Upper lobe of left lung (tissue), 6 donors: ENCODE results near the gene OR1N1. TPM values are rescaled to one million over a fixed set of nuclear protein-coding genes. Genes with fewer than 3 reads are reported as not detected.
"Not testable (repeated sequence)": the region's sequence is repeated elsewhere in the genome, so short reads cannot be mapped to it uniquely, and the experiment has no call there.

ENCODE experiments used
- ATAC-seq, 2 donors: fragments of 200-7000 bp; cut with Tn5 transposase; one replicate each; pipeline ENCODE4 v1.9.1; 2022; ENCODE audit warnings: mild to moderate bottlenecking in 2 of 2, moderate library complexity in 2 of 2; ENCODE audit not compliant: low FRiP score in 2 of 2
- DNase-seq, 2 donors: peaks; one replicate each; pipeline ENCODE4 v3.0.0-alpha.2; 2019 to 2020
- H3K27ac ChIP-seq, 4 donors: fragments of 200-600 bp; sonication (generic); one replicate each; pipeline ENCODE4 v1.5.1; 2016 to 2019
- H3K27me3 ChIP-seq, 4 donors: fragments of 200-600 bp; sonication (generic); one replicate each; pipeline ENCODE4 v1.5.1; 2017 to 2019
- H3K36me3 ChIP-seq, 4 donors: fragments of 200-600 bp; sonication (generic); one replicate each; pipeline ENCODE4 v1.5.1; 2016 to 2019
- H3K4me1 ChIP-seq, 4 donors: fragments of 200-600 bp; sonication (generic); one replicate each; pipeline ENCODE4 v1.5.1; 2018 to 2019
- H3K4me3 ChIP-seq, 4 donors: fragments of 200-600 bp; sonication (generic); one replicate each; pipeline ENCODE4 v1.5.1; 2017 to 2019; ENCODE audit warnings: mild to moderate bottlenecking in 2 of 4, moderate library complexity in 1 of 4
- H3K9me3 ChIP-seq, 4 donors: fragments of 200-600 bp; sonication (generic); one replicate each; pipeline ENCODE4 v1.5.1; 2018 to 2019
- EP300 ChIP-seq, 4 donors: sonication (generic); formaldehyde crosslinking; IDR thresholded peaks; one replicate each; pipeline ENCODE4 v1.5.1; 2017; ENCODE audit warnings: antibody characterized with exemption in 4 of 4, control low read depth in 2 of 4
- POLR2A ChIP-seq, 4 donors: fragments of 450-650 bp; IDR thresholded peaks; one replicate each; pipeline ENCODE4 v1.5.1; 2016 to 2017; ENCODE audit warnings: antibody characterized with exemption in 4 of 4, mild to moderate bottlenecking in 2 of 4
- POLR2AphosphoS5 ChIP-seq, 2 donors: sonication (generic); formaldehyde crosslinking; IDR thresholded peaks; one replicate each; pipeline ENCODE4 v1.5.1; 2017; ENCODE audit warnings: antibody characterized with exemption in 2 of 2
- WGBS, 2 donors: methylation state at CpG; one replicate each; pipeline ENCODE4 v1.1.5; 2017 to 2018; 5-methylcytosine and 5-hydroxymethylcytosine counted together
- total RNA-seq, 6 donors: library from RNA; depleted of rRNA in 4 of 6; stranded (reverse); fragments of >200 nt in 4 of 6; gene quantifications; one replicate each; pipeline versions ENCODE4 v1.1.0 to v1.2.1, GENCODE V29; 2016 to 2021
- TF ChIP-seq, protein P1 (sequence below), 6 experiments: fragments of 450-650 bp in 4 of 6; fragments of 200-600 bp in 2 of 6; sonication (generic) in 2 of 6; IDR thresholded peaks; one replicate each; pipeline ENCODE4 v1.5.1; 2016 to 2019; ENCODE audit warnings: antibody characterized with exemption in 6 of 6
- donor health status: DM: no; HTN: no; CAD: no; lungs with moderate emphysema.
- donor health status: DM: no; HTN: yes; CAD: no; lungs with severe emphysema.

OR1N1 gene
- total RNA-seq, 6 donors from 2014 or later: not detected

GRCh38 chr9:122536134-122536533 is 9.0 kb upstream of the OR1N1 start:
- Histone ChIP-seq H3K36me3 (no peaks in the 10 kb centered on the region), H3K4me1 (no peaks in the 10 kb centered on the region), H3K27me3 (no peaks in the 10 kb centered on the region), H3K27ac (no peak overlapping the region), H3K4me3 (no peak overlapping the region), H3K9me3 (no peaks in the 10 kb centered on the region)
- DNase-seq (no peak), ATAC-seq (no peak)
- TF ChIP-seq EP300 (IDR thresholded peaks at IDR 0.05) (no peak), POLR2AphosphoS5 (IDR thresholded peaks at IDR 0.05) (no peak), POLR2A (IDR thresholded peaks at IDR 0.05) (no peak)
- TF ChIP-seq, protein P1, sequence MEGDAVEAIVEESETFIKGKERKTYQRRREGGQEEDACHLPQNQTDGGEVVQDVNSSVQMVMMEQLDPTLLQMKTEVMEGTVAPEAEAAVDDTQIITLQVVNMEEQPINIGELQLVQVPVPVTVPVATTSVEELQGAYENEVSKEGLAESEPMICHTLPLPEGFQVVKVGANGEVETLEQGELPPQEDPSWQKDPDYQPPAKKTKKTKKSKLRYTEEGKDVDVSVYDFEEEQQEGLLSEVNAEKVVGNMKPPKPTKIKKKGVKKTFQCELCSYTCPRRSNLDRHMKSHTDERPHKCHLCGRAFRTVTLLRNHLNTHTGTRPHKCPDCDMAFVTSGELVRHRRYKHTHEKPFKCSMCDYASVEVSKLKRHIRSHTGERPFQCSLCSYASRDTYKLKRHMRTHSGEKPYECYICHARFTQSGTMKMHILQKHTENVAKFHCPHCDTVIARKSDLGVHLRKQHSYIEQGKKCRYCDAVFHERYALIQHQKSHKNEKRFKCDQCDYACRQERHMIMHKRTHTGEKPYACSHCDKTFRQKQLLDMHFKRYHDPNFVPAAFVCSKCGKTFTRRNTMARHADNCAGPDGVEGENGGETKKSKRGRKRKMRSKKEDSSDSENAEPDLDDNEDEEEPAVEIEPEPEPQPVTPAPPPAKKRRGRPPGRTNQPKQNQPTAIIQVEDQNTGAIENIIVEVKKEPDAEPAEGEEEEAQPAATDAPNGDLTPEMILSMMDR (IDR thresholded peaks at IDR 0.05): no peak
- 97 to 98% methylated on average over 1 of the region's 1 CpG for WGBS, 2 donors

- not testable (repeated sequence) for ATAC-seq, H3K27me3 ChIP-seq, H3K9me3 ChIP-seq, H3K27ac ChIP-seq, DNase-seq, H3K4me1 ChIP-seq, H3K36me3 ChIP-seq, H3K4me3 ChIP-seq
- 56 to 59% methylated on average over 4 of the region's 4 CpGs for WGBS, 2 donors
These were observed 4.1 kb upstream of the OR1N1 start for GRCh38 chr9:122531157-122531556.

- ATAC-seq (no peak), DNase-seq (no peak)
- Histone ChIP-seq H3K4me3 (no peak overlapping the region), H3K27ac (no peak overlapping the region), H3K4me1 (no peaks in the 10 kb centered on the region), H3K9me3 (no peaks in the 10 kb centered on the region), H3K27me3 (no peaks in the 10 kb centered on the region), H3K36me3 (no peaks in the 10 kb centered on the region)
- WGBS, 2 donors: 79 to 85% methylated on average over 10 of the region's 10 CpGs
- TF ChIP-seq, protein P1 (IDR thresholded peaks at IDR 0.05): no peak
- no peak for TF ChIP-seq POLR2A (IDR thresholded peaks at IDR 0.05)
- TF ChIP-seq EP300 (IDR thresholded peaks at IDR 0.05): no peak
- TF ChIP-seq POLR2AphosphoS5 (IDR thresholded peaks at IDR 0.05): no peak
These were observed 491 bp downstream of the OR1N1 start for GRCh38 chr9:122526602-122527001.

DNA sequence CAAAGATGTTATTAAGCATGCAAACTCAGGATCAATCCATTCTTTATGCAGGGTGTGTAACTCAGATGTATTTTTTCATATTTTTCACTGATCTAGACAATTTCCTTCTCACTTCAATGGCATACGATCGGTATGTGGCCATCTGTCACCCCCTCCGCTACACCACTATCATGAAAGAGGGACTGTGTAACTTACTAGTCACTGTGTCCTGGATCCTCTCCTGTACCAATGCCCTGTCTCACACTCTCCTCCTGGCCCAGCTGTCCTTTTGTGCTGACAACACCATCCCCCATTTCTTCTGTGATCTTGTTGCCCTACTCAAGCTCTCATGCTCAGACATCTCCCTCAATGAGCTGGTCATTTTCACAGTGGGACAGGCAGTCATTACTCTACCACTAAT is 7.7 kb downstream of the OR1N1 start:
- no peaks in the 10 kb centered on the region for H3K27me3 ChIP-seq
- H3K4me3 ChIP-seq: no peak overlapping the region
- no peaks in the 10 kb centered on the region for H3K36me3 ChIP-seq
- TF ChIP-seq, protein P1 (IDR thresholded peaks at IDR 0.05): no peak
- TF ChIP-seq POLR2A (IDR thresholded peaks at IDR 0.05): no peak
- no peak for TF ChIP-seq EP300 (IDR thresholded peaks at IDR 0.05)
- no peak for TF ChIP-seq POLR2AphosphoS5 (IDR thresholded peaks at IDR 0.05)
- whole genome bisulfite sequencing, 2 donors: 92 to 93% methylated on average over 3 of the region's 3 CpGs
- no peaks in the 10 kb centered on the region for H3K9me3 ChIP-seq
- no peak for DNase-seq
- no peak overlapping the region for H3K27ac ChIP-seq
- H3K4me1 ChIP-seq: no peaks in the 10 kb centered on the region
- no peak for ATAC-seq

DNA sequence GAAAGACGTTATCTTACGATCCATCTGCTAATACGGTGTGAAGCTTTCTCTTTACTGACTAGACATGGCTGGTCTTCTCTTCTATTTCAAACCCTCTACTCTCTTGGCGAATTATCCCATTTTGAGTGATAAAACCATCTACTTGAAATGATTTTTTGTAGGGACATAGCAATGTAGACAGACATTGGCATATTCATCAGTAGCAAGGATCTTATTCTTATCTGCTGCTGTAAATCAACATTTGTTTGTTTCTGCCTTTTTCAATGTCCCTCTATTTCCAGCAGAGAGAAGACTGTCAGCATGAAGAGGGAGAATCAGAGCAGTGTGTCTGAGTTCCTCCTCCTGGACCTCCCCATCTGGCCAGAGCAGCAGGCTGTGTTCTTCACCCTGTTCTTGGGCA is 8.3 kb downstream of the OR1N1 start, which contains the start of gene OR1J4:
TSS of gene OR1J4 (plus strand) at position 301 of the 400 bp plus-strand sequence. CDS start at position 301, 0 bp downstream.
- TF ChIP-seq, protein P1 (IDR thresholded peaks at IDR 0.05): no peak
- TF ChIP-seq EP300 (IDR thresholded peaks at IDR 0.05) (no peak), POLR2A (IDR thresholded peaks at IDR 0.05) (no peak), POLR2AphosphoS5 (IDR thresholded peaks at IDR 0.05) (no peak)
- Histone ChIP-seq H3K4me1 (no peaks in the 10 kb centered on the region), H3K4me3 (no peak within 1 kb of the TSS), H3K9me3 (no peaks in the 10 kb centered on the region), H3K27me3 (no peaks in the 10 kb centered on the region), H3K27ac (no peak within 1 kb of the TSS), H3K36me3 (no peaks in the 10 kb centered on the region)
- no peak for DNase-seq
- ATAC-seq: no peak
- WGBS, 2 donors: 63 to 69% methylated on average over 4 of the region's 4 CpGs
